Measurements from ENCODE around the gene BRD4. TPM values are rescaled to one million over a fixed set of nuclear protein-coding genes. Genes with fewer than 3 reads are reported as not detected.
A peak's percentile ranks its signal among the peaks of the same experiment; 100 is the strongest.

The BRD4 gene
- total RNA-seq, 4 donors from 2014 or later, result 39.5 to 87.9 (median 61.2) TPM

- Histone ChIP-seq H3K4me1 (peaks cover 64 to 94% (median 77%) of the 10 kb centered on the region in 4 donors), H3K27ac (no peak overlapping the region), H3K9me3 (no peaks in the 10 kb centered on the region), H3K4me3 (no peak overlapping the region), H3K36me3 (no peaks in the 10 kb centered on the region), H3K27me3 (no peaks in the 10 kb centered on the region)
- DNase-seq, result no peak
- intact Hi-C loops (cut with DNase I; ENCODE audit: low total_unique reads), result no loop called here
- 63 to 64% methylated on average over 2 of the region's 2 CpGs for WGBS, 2 donors (ENCODE audit: low coverage in 1 of 2)
- TF ChIP-seq POLR2AphosphoS5 (IDR thresholded peaks at IDR 0.05) (no peak), POLR2A (IDR thresholded peaks at IDR 0.05) (no peak), CTCF (IDR thresholded peaks at IDR 0.05) (no peak), EP300 (IDR thresholded peaks at IDR 0.05; ENCODE audit: low read depth) (no peak)
- in situ Hi-C loops (cut with MboI; ENCODE audit: low pct_ligation_motif_present in 1 of 4, low pct_unique_long_range_greater_than_20kb in 1 of 4, low sequenced_read_pairs in 3 of 4), result no loop called here
Measured at GRCh38 chr19:15321739-15322138, 10.6 kb downstream of the BRD4 start.

GRCh38 chr19:15320116-15320515, 12.2 kb downstream of the BRD4 start:
- Histone ChIP-seq H3K36me3 (no peaks in the 10 kb centered on the region), H3K4me3 (no peak overlapping the region), H3K27ac (peak overlapping the region in 1 of 4 donors; percentile 35), H3K4me1 (peaks cover 65 to 92% (median 71%) of the 10 kb centered on the region in 4 donors), H3K27me3 (no peaks in the 10 kb centered on the region), H3K9me3 (no peaks in the 10 kb centered on the region)
- in situ Hi-C loops (cut with MboI; ENCODE audit: low pct_ligation_motif_present in 1 of 4, low pct_unique_long_range_greater_than_20kb in 1 of 4, low sequenced_read_pairs in 3 of 4) (no loop called here), intact Hi-C loops (cut with DNase I; ENCODE audit: low total_unique reads) (no loop called here)
- no peak for TF ChIP-seq POLR2A (IDR thresholded peaks at IDR 0.05)
- TF ChIP-seq POLR2AphosphoS5 (IDR thresholded peaks at IDR 0.05), result no peak
- TF ChIP-seq EP300 (IDR thresholded peaks at IDR 0.05; ENCODE audit: low read depth), result no peak
- TF ChIP-seq CTCF (IDR thresholded peaks at IDR 0.05), result no peak
- no peak for DNase-seq
- WGBS, 2 donors (ENCODE audit: low coverage in 1 of 2), result 56 to 58% methylated on average over 4 of the region's 4 CpGs

- Histone ChIP-seq H3K36me3 (no peaks in the 10 kb centered on the region), H3K27ac (peak overlapping the region; percentile 12 to 44 (median 30)), H3K4me1 (peaks cover 48 to 92% (median 60%) of the 10 kb centered on the region in 4 donors), H3K4me3 (no peak overlapping the region), H3K27me3 (no peaks in the 10 kb centered on the region), H3K9me3 (no peaks in the 10 kb centered on the region)
- 42 to 49% methylated on average over 3 to 6 of the region's 6 CpGs for WGBS, 2 donors (ENCODE audit: low coverage in 1 of 2)
- intact Hi-C loops (cut with DNase I; ENCODE audit: low total_unique reads), result no loop called here
- TF ChIP-seq CTCF (IDR thresholded peaks at IDR 0.05) (no peak), POLR2A (IDR thresholded peaks at IDR 0.05) (no peak), EP300 (IDR thresholded peaks at IDR 0.05; ENCODE audit: low read depth) (no peak), POLR2AphosphoS5 (IDR thresholded peaks at IDR 0.05) (no peak)
- DNase-seq, result no peak
- in situ Hi-C loops (cut with MboI; ENCODE audit: low pct_ligation_motif_present in 1 of 4, low pct_unique_long_range_greater_than_20kb in 1 of 4, low sequenced_read_pairs in 3 of 4), result no loop called here
Measured at GRCh38 chr19:15318241-15318691, 14.1 kb downstream of the BRD4 start.

GRCh38 chr19:15317392-15318071, 14.8 kb downstream of the BRD4 start:
- no peak for TF ChIP-seq POLR2A (IDR thresholded peaks at IDR 0.05)
- no peak for TF ChIP-seq CTCF (IDR thresholded peaks at IDR 0.05)
- no peak for TF ChIP-seq EP300 (IDR thresholded peaks at IDR 0.05; ENCODE audit: low read depth)
- TF ChIP-seq POLR2AphosphoS5 (IDR thresholded peaks at IDR 0.05), result no peak
- in situ Hi-C loops (cut with MboI; ENCODE audit: low pct_ligation_motif_present in 1 of 4, low pct_unique_long_range_greater_than_20kb in 1 of 4, low sequenced_read_pairs in 3 of 4), result no loop called here
- 53 to 100% methylated on average over 1 to 3 of the region's 3 CpGs for whole genome bisulfite sequencing, 2 donors (ENCODE audit: low coverage in 1 of 2)
- Histone ChIP-seq H3K27me3 (no peaks in the 10 kb centered on the region), H3K9me3 (no peaks in the 10 kb centered on the region), H3K27ac (peak overlapping the region; percentile 12 to 44 (median 30)), H3K36me3 (no peaks in the 10 kb centered on the region), H3K4me3 (no peak overlapping the region), H3K4me1 (peaks cover 46 to 87% (median 58%) of the 10 kb centered on the region in 4 donors)
- intact Hi-C loops (cut with DNase I; ENCODE audit: low total_unique reads), result no loop called here
- no peak for DNase-seq
